Measurements from ENCODE around the gene RABL3. TPM values are rescaled to one million over a fixed set of nuclear protein-coding genes. Genes with fewer than 3 reads are reported as not detected.

Gene RABL3
- total and polyA plus RNA-seq, 2 of the 4 experiments (the other 2 are of a cell fraction) = 5.3 to 17.0 TPM

GRCh38 chr3:120659285-120659684 is 83.0 kb downstream of the RABL3 start:
- CTCF ChIA-PET = no interaction called here
- ATAC-seq (ENCODE audit: low read depth) = no peak
- no peak overlapping the region for H4K5ac ChIP-seq (ENCODE audit: low read depth, low read length)

More at GRCh38 chr3:120659285-120659684, 83.0 kb downstream of the RABL3 start:
- TF ChIP-seq MAZ (IDR thresholded peaks at IDR 0.05; ENCODE audit: borderline replicate concordance, low read depth, low read length) (no peak), SMC3 (IDR thresholded peaks at IDR 0.05; ENCODE audit: low read depth, low read length) (no peak), RAD21 (IDR thresholded peaks at IDR 0.05; ENCODE audit: low read length) (no peak), RCOR1 (IDR thresholded peaks at IDR 0.05; ENCODE audit: insufficient replicate concordance, low read length) (no peak), BHLHE40 (IDR thresholded peaks at IDR 0.05; ENCODE audit: low read depth, low read length) (no peak), CEBPB (IDR thresholded peaks at IDR 0.05; ENCODE audit: low read depth, low read length) (no peak), POLR2A (IDR thresholded peaks at IDR 0.05; ENCODE audit: low read depth, low read length) (no peak), ELK1 (IDR thresholded peaks at IDR 0.05; ENCODE audit: borderline replicate concordance, low read depth, low read length) (no peak), MAFK (IDR thresholded peaks at IDR 0.05; ENCODE audit: low read depth, low read length) (no peak), FOS (IDR thresholded peaks at IDR 0.05; ENCODE audit: low read depth, low read length) (no peak), NFE2L2 (IDR thresholded peaks at IDR 0.05; ENCODE audit: low read depth, low read length) (no peak), MXI1 (IDR thresholded peaks at IDR 0.05; ENCODE audit: borderline replicate concordance, low read depth, low read length) (no peak), RFX5 (IDR thresholded peaks at IDR 0.05; ENCODE audit: low read depth, low read length) (no peak), USF2 (IDR thresholded peaks at IDR 0.05; ENCODE audit: low read depth, low read length) (no peak)
- H4K8ac ChIP-seq (ENCODE audit: low read depth in 2 of 2, low read length in 2 of 2) = no peak overlapping the region
- no peak overlapping the region for H2BK120ac ChIP-seq (ENCODE audit: low read depth, low read length)
- H3K4me3 ChIP-seq (ENCODE audit: insufficient read depth, low read depth, low read length) = no peak overlapping the region
- H2BK20ac ChIP-seq (ENCODE audit: low read depth, low read length) = no peak overlapping the region
- no peak overlapping the region for H2BK15ac ChIP-seq (ENCODE audit: low read depth, low read length)
- H4K91ac ChIP-seq (ENCODE audit: insufficient read depth, low read depth, low read length) = no peak overlapping the region
- POLR2A ChIA-PET (ENCODE audit: unreplicated experiment) = no interaction called here
- dilution Hi-C loops (cut with HindIII; ENCODE audit: low sequenced_read_pairs, unreplicated experiment) (no loop called here), in situ Hi-C loops (cut with MboI; ENCODE audit: low sequenced_read_pairs) (no loop called here), intact Hi-C loops (cut with micrococcal nuclease) (no loop called here)
- H4K20me1 ChIP-seq (ENCODE audit: insufficient read depth, low read length) = no peaks in the 10 kb centered on the region
- no peak overlapping the region for H3K56ac ChIP-seq (ENCODE audit: extremely low read depth, insufficient read depth, low read length)
- H3K9me3 ChIP-seq (ENCODE audit: control insufficient read depth, insufficient read depth, low read length) = no peaks in the 10 kb centered on the region
- 0 out of 2 replicates have a peak, but pooled peaks cover 2% of the 10 kb centered on the region for H3K27me3 ChIP-seq (ENCODE audit: control insufficient read depth, insufficient read depth, low read length)
- H3K4me2 ChIP-seq (ENCODE audit: low read depth, low read length) = no peak overlapping the region
- no peak overlapping the region for H3K27ac ChIP-seq (ENCODE audit: insufficient read depth, low read length)
- H3K23ac ChIP-seq (ENCODE audit: low read depth, low read length) = no peak overlapping the region
- H3K4me1 ChIP-seq (ENCODE audit: control insufficient read depth, insufficient read depth, low read length) = peaks cover 3% of the 10 kb centered on the region; the same call in 1 of the 2 replicates
- H3K36me3 ChIP-seq (ENCODE audit: control insufficient read depth, insufficient read depth, low read length) = no peaks in the 10 kb centered on the region
- no peaks in the 10 kb centered on the region for H3K9me1 ChIP-seq (ENCODE audit: insufficient read depth, low read length)
- H3K79me1 ChIP-seq (ENCODE audit: low read depth in 1 of 2, low read length in 2 of 2) = no peaks in the 10 kb centered on the region
- no peak overlapping the region for H3K9ac ChIP-seq (ENCODE audit: low read depth, low read length)
- no peak overlapping the region for H2AFZ ChIP-seq (replicated peaks; ENCODE audit: low read length, poor library complexity)
- H3K4ac ChIP-seq (ENCODE audit: low read depth, low read length) = no peak overlapping the region
- no peak overlapping the region for H2AK5ac ChIP-seq (ENCODE audit: low read depth, low read length)
- H2AK9ac ChIP-seq (replicated peaks; ENCODE audit: low read depth, low read length, poor library complexity) = no peak overlapping the region
- no peak overlapping the region for H3K18ac ChIP-seq (ENCODE audit: low read depth, low read length)
- DNase-seq = no peak
- H2BK5ac ChIP-seq (ENCODE audit: low read depth, low read length, poor library complexity, severe bottlenecking) = no peak overlapping the region
- no CpG with 5 or more reads among the region's 1 CpG for WGBS, 2 experiments (ENCODE audit: extremely low coverage in 2 of 2, insufficient read length in 1 of 2)
- no peak overlapping the region for H3K14ac ChIP-seq (replicated peaks; ENCODE audit: low read depth, low read length)
- BruUV-seq (replicated peaks) = no TSS peak
